Measurements from ENCODE around the gene TECR. TPM values are rescaled to one million over a fixed set of nuclear protein-coding genes. Genes with fewer than 3 reads are reported as not detected.

Gene TECR
- total and polyA plus RNA-seq, 9 of the 15 experiments (the other 6 are each of a cell fraction or from before 2014, with no cell fraction given), result 29.3 to 211 (median 81.4) TPM

DNA sequence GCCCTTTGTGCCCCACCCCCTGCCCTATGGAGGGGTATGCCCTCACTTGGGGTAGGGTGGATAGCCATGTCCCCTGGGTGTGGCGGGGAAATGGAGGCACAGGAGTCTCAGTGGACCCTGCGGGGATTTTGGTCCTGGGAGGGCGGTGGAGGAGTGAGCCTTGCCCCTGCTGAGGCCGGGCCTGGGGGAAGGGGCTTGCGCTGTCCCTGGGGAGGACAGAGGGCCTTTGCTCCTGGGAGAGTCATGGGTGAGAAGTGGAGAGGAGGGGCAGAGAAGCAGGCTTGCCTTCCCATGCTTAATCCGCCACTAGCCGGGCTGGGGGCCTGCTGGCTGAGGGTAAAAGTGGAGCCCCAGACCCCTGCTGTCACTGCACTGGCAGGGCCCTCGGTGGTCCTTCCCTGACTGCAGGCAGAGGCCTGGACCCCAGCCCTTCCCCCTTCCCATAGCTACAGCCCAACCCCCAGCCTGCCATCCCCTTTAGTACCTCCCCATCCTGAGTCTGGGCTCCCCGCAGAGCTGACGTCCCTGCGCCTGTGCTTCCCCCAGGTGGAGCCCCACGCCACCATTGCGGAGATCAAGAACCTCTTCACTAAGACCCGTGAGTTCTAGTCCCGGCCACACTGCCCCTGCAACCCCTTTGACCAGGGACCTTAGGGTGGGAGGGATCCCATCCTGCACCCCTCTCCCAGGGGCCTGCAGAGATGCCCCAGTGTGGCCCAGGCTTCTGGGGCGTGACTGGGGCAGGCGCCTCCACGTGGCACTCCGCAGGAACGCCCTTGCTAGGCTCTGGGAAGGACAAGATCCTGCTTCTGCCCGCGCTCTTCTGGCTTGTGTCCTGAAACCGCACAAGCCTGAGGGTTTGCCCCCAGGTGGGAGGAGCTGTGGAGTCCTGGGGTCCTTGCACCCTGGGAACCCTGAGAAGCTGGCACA lies 33.5 kb downstream of the TECR start:
- H3K4me2 ChIP-seq (ENCODE audit: insufficient read depth, low read length), result no peak overlapping the region
- TF ChIP-seq ZNF707 (CRISPR knock-in tag; conservative IDR thresholded peaks at IDR 0.05), result no peak
- no peak for TF ChIP-seq ZNF449 (CRISPR knock-in tag; IDR thresholded peaks at IDR 0.05)
- no peak for TF ChIP-seq MBD1 (CRISPR knock-in tag; IDR thresholded peaks at IDR 0.05)
- TF ChIP-seq SAFB2 (IDR thresholded peaks at IDR 0.05; ENCODE audit: borderline replicate concordance, low read depth, low read length, severe bottlenecking), result no peak
- no peak for FAIRE-seq
- no peak overlapping the region for H2AFZ ChIP-seq (ENCODE audit: low read depth, low read length)
- peaks cover 18% of the 10 kb centered on the region; the same call in 1 of the 2 replicates for H4K20me1 ChIP-seq (replicated peaks; ENCODE audit: control insufficient read depth, insufficient read depth, low read length)
- 91% methylated on average over 16 of the region's 23 CpGs for WGBS (ENCODE audit: insufficient coverage, low coverage, missing lambda C conversion rate)
- no TSS peak for BruUV-seq (replicated peaks)
- H3K9me1 ChIP-seq (ENCODE audit: control insufficient read depth, insufficient read depth, low read length), result peaks cover 8% of the 10 kb centered on the region
- intact Hi-C loops (cut with micrococcal nuclease) (no loop called here), in situ Hi-C loops (cut with MboI) (no loop called here)
- H3K4me3 ChIP-seq, result no peak overlapping the region
- H3K9me3 ChIP-seq (replicated peaks; ENCODE audit: control insufficient read depth, insufficient read depth, low read depth, low read length), result no peaks in the 10 kb centered on the region
- H3K4me1 ChIP-seq (replicated peaks in 1 of 2; ENCODE audit: control insufficient read depth in 2 of 2, insufficient read depth in 2 of 2, low read length in 2 of 2), result peaks cover 12 to 85% of the 10 kb centered on the region in 2 experiments; a peak in 4 of 5 replicates
- ATAC-seq, result no peak
- peaks cover 46% of the 10 kb centered on the region; the same call in 2 of the 3 replicates for H3K36me3 ChIP-seq (ENCODE audit: control insufficient read depth, insufficient read depth, low read length)
- H3K27me3 ChIP-seq (ENCODE audit: control insufficient read depth in 2 of 2, insufficient read depth in 2 of 2, low read length in 2 of 2), result no peaks in the 10 kb centered on the region
- peaks cover 37% of the 10 kb centered on the region; the same call in 2 of the 3 replicates for H3K79me2 ChIP-seq (ENCODE audit: control insufficient read depth, insufficient read depth, low read length)
- no peak overlapping the region for H3K27ac ChIP-seq (ENCODE audit: extremely low read depth, low read depth, low read length)
- POLR2A ChIA-PET, result interaction anchor here (0.9 to 1.4 kb wide), 2 partner anchors 9 to 49 kb away, joined by 3 to 4 read pairs; partner anchors contain the start of gene NDUFB7
- CTCF ChIA-PET (ENCODE audit: low intra/inter-chr PET ratio), result no interaction called here
- DNase-seq (ENCODE audit: extremely low read depth in 1 of 4, low spot score in 3 of 4), result no peak
- peak overlapping the region in 1 of 2 experiments; percentile 65; a peak in 2 of 4 replicates for H3K9ac ChIP-seq (ENCODE audit: insufficient read depth in 1 of 2, low read depth in 2 of 2, low read length in 2 of 2)
